Endothelial cell of umbilical vein (primary cell): ENCODE data around the gene RPP38. TPM values are rescaled to one million over a fixed set of nuclear protein-coding genes. Genes with fewer than 3 reads are reported as not detected.

ENCODE experiments used
- BruUV-seq: library from RNA; stranded (reverse); fragments of 400-500 nt; replicated peaks from 2 replicates; lab custom pipeline; 2021; lab: Mats Ljungman, UMichigan
- CTCF ChIA-PET: fragments of 300-600, 350-600 bp; sonication (Branson Sonifier 250); formaldehyde crosslinking; loops from one replicate; lab custom pipeline; 2021; ENCODE audit warnings: antibody characterized with exemption, inconsistent platforms; lab: Charles Lee
- POLR2A ChIA-PET: fragments of 300-600, 350-600 bp; sonication (Branson Sonifier 250); formaldehyde crosslinking; loops from one replicate; lab custom pipeline; 2021; ENCODE audit warnings: antibody characterized with exemption, inconsistent platforms; lab: Charles Lee
- DNase-seq: peaks from one replicate; pipeline ENCODE4 v3.0.0-alpha.2; 2011; ENCODE audit warnings: low read depth, low spot score
- FAIRE-seq: peaks from 2 replicates; lab custom pipeline; 2011; peaks lifted over from hg19 to GRCh38; lab: Jason Lieb, UNC
- H2AFZ ChIP-seq: 2 replicates; pipeline ENCODE4 v1.6.0; 2012; ENCODE audit warnings: low read depth, low read length, control low read depth, inconsistent platforms
- H3K27ac ChIP-seq: 2 replicates; pipeline ENCODE4 v1.5.1; 2011; ENCODE audit warnings: low read depth, mild to moderate bottlenecking, control low read depth, low read length, moderate library complexity; ENCODE audit not compliant: insufficient read depth
- H3K27me3 ChIP-seq, 2 experiments: 2 replicates each; pipeline versions ENCODE4 v1.6.0 to v1.6.1; 2011; ENCODE audit warnings: low read length in 2 of 2, mixed read lengths in 1 of 2; ENCODE audit not compliant: control insufficient read depth in 2 of 2, insufficient read depth in 2 of 2
- H3K36me3 ChIP-seq, 2 experiments: 2 replicates in 1 of 2; 3 replicates in 1 of 2; pipeline ENCODE4 v1.5.1; 2011; ENCODE audit warnings: low read length in 2 of 2, mild to moderate bottlenecking in 1 of 2, moderate library complexity in 1 of 2; ENCODE audit not compliant: control insufficient read depth in 2 of 2, insufficient read depth in 2 of 2; ENCODE audit errors: extremely low read depth in 1 of 2
- H3K4me1 ChIP-seq: 3 replicates; pipeline ENCODE4 v1.5.1; 2011; ENCODE audit warnings: mild to moderate bottlenecking, low read length; ENCODE audit not compliant: control insufficient read depth, insufficient read depth; ENCODE audit errors: extremely low read depth
- H3K4me2 ChIP-seq: 2 replicates; pipeline ENCODE4 v1.6.1; 2011; ENCODE audit warnings: low read length, control low read depth, mixed read lengths; ENCODE audit not compliant: insufficient read depth
- H3K4me3 ChIP-seq, 3 experiments: fragments of 200-600 bp in 1 of 3; sonication (generic), shearing (Covaris generic) in 1 of 3; replicated peaks in 1 of 3; 2 replicates each; pipeline ENCODE4 v1.5.1; 2011 to 2016; ENCODE audit warnings: control low read depth in 3 of 3, low read length in 3 of 3, mild to moderate bottlenecking in 2 of 3, inconsistent platforms in 1 of 3, low read depth in 1 of 3, moderate library complexity in 1 of 3; ENCODE audit not compliant: insufficient read depth in 1 of 3
- H3K79me2 ChIP-seq: 2 replicates; pipeline ENCODE4 v1.6.0; 2012; ENCODE audit warnings: low read length, inconsistent platforms; ENCODE audit not compliant: control insufficient read depth, insufficient read depth
- H3K9ac ChIP-seq: replicated peaks from 2 replicates; pipeline ENCODE3; 2011; ENCODE audit warnings: low read length, control low read depth; ENCODE audit not compliant: insufficient read depth; ENCODE audit errors: extremely low read depth
- H3K9me1 ChIP-seq: replicated peaks from 3 replicates; pipeline ENCODE4 v1.6.0; 2011; ENCODE audit warnings: mild to moderate bottlenecking, low read length; ENCODE audit not compliant: control insufficient read depth, insufficient read depth; ENCODE audit errors: extremely low read depth
- H3K9me3 ChIP-seq: replicated peaks from 2 replicates; pipeline ENCODE4 v1.5.1; 2012; ENCODE audit warnings: low read length, inconsistent platforms; ENCODE audit not compliant: control insufficient read depth, insufficient read depth
- H4K20me1 ChIP-seq: replicated peaks from 2 replicates; pipeline ENCODE3; 2011; ENCODE audit warnings: mild to moderate bottlenecking, low read length; ENCODE audit not compliant: control insufficient read depth, insufficient read depth; ENCODE audit errors: extremely low read depth
- EZH2 ChIP-seq: IDR thresholded peaks from 2 replicates; pipeline ENCODE4 v1.6.1; 2012; ENCODE audit warnings: borderline replicate concordance, low read depth, mild to moderate bottlenecking, moderate library complexity, low read length, inconsistent platforms; ENCODE audit not compliant: severe bottlenecking
- FOS ChIP-seq: IDR thresholded peaks from 2 replicates; pipeline ENCODE4 v1.6.1; 2011; ENCODE audit warnings: mild to moderate bottlenecking, low read length, moderate library complexity, borderline replicate concordance; ENCODE audit not compliant: insufficient read depth
- GATA2 ChIP-seq: IDR thresholded peaks from 2 replicates; pipeline ENCODE4 v1.7.0; 2011; ENCODE audit warnings: low read depth, mild to moderate bottlenecking, moderate library complexity, mixed read lengths, low read length; ENCODE audit not compliant: insufficient read length, insufficient read depth
- JUN ChIP-seq: IDR thresholded peaks from 2 replicates; pipeline ENCODE4 v1.6.1; 2011; ENCODE audit warnings: borderline replicate concordance, low read depth; ENCODE audit not compliant: insufficient read length, insufficient read depth
- MYC ChIP-seq: IDR thresholded peaks from one replicate; pipeline ENCODE4 v1.6.1; 2011; ENCODE audit warnings: mild to moderate bottlenecking, low read depth, low read length
- POLR2A ChIP-seq: IDR thresholded peaks from 2 replicates; pipeline ENCODE4 v1.6.1; 2012; ENCODE audit warnings: low read depth, mild to moderate bottlenecking, control low read depth, low read length
- POLR2AphosphoS5 ChIP-seq: IDR thresholded peaks from 2 replicates; pipeline ENCODE4 v1.6.1; 2012; ENCODE audit warnings: low read depth, mild to moderate bottlenecking, control low read depth, low read length, moderate library complexity; ENCODE audit not compliant: insufficient read depth
- dilution Hi-C: fragments of 300-500 bp; cut with MboI; formaldehyde crosslinking; loops from one replicate; pipeline ENCODE4 v1.15.0; 2019; ENCODE audit warnings: low sequenced_read_pairs; ENCODE audit not compliant: extremely low pct_ligation_motif_present
- intact Hi-C: fragments of 100-400 bp; cut with micrococcal nuclease; formaldehyde crosslinking; loops from one replicate; pipeline ENCODE4 v1.10.0; 2022
- polyA plus RNA-seq, 4 experiments: library from polyadenylated mRNA; depleted of rRNA in 3 of 4; stranded (reverse) in 3 of 4; unstranded in 1 of 4; fragments of >200 nt; gene quantifications; 2 replicates each; pipeline versions ENCODE4 v1.2.1 to v1.2.3, GENCODE V29; 2011 to 2012; ENCODE audit warnings: missing spikeins in 1 of 4
- total RNA-seq: library from RNA; stranded (reverse); gene quantifications from 2 replicates; pipeline ENCODE4 v1.2.3, GENCODE V29; 2021
- TF ChIP-seq, protein P1 (sequence below), 2 donors: IDR thresholded peaks; 1 replicate in 1 of 2; 2 replicates in 1 of 2; pipeline ENCODE4 v1.5.1; 2011; ENCODE audit warnings: low read length in 2 of 2, mild to moderate bottlenecking in 2 of 2, moderate library complexity in 2 of 2, control low read depth in 1 of 2, inconsistent platforms in 1 of 2, low read depth in 1 of 2; ENCODE audit not compliant: insufficient read depth in 1 of 2; ENCODE audit errors: extremely low read depth in 1 of 2
- TF ChIP-seq, protein P2 (sequence below): IDR thresholded peaks from 2 replicates; pipeline ENCODE4 v1.6.1; 2011; ENCODE audit not compliant: insufficient read depth, insufficient read length

Gene RPP38
- total and polyA plus RNA-seq, 2 donors (not counting 3 experiments of a cell fraction or from before 2014, with no cell fraction given): 9.0 to 10.6 TPM

DNA sequence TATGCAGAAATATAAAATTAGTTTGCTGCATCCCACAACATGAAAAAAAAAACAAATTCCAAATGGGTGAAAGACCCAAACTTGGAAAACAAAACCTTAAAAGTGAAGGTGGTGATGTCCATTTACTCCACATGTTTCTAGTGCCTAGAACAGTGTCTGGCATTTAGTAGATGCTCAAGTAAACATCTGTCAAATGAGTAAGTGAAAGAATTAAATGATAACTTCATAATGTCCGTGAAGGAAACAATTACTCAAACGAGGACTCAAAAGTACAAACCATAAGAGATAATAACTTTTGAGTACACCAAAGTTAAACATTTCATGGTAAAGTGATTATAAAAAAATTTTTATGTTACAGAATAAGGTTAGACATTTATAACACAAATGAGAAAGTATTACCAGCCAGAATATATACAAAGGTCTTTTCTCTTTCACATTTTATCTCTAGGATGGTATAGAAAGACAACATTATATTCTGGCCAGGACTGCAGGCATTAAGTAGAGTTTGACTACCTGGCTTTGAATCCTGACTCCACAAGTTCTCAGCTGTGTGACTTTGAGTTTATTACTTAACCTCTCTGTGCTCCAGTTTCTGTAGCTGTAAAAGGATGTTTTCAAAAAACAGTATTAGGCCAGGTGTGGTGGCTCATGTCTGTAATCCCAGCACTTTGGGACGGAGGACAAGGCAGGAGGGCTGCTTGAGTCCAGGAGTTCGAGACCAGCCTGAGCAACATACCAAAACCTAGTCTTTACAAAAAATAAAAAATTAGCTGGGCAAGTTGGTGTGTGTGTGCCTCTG, 50.6 kb downstream of the RPP38 start:
- dilution Hi-C loops: no loop called here
- intact Hi-C loops: loop anchor here (5.0 kb wide), 1 partner anchor 225 kb away; the partner anchor contains the start of gene FAM171A1
- Histone ChIP-seq H3K9me3 (no peaks in the 10 kb centered on the region), H3K27me3 (no peaks in the 10 kb centered on the region), H3K79me2 (peaks cover 91% of the 10 kb centered on the region), H3K4me1 (peaks cover 24% of the 10 kb centered on the region), H3K4me2 (no peak overlapping the region), H3K36me3 (no peaks in the 10 kb centered on the region), H3K9ac (no peak overlapping the region), H3K27ac (no peak overlapping the region), H3K4me3 (no peak overlapping the region), H4K20me1 (peaks cover 8% of the 10 kb centered on the region), H3K9me1 (no peaks in the 10 kb centered on the region), H2AFZ (no peak overlapping the region)
- DNase-seq (no peak), FAIRE-seq (no peak)
- TF ChIP-seq MYC (no peak), EZH2 (no peak), FOS (no peak), JUN (no peak), POLR2A (no peak), GATA2 (no peak), POLR2AphosphoS5 (no peak)
- TF ChIP-seq, protein P1, sequence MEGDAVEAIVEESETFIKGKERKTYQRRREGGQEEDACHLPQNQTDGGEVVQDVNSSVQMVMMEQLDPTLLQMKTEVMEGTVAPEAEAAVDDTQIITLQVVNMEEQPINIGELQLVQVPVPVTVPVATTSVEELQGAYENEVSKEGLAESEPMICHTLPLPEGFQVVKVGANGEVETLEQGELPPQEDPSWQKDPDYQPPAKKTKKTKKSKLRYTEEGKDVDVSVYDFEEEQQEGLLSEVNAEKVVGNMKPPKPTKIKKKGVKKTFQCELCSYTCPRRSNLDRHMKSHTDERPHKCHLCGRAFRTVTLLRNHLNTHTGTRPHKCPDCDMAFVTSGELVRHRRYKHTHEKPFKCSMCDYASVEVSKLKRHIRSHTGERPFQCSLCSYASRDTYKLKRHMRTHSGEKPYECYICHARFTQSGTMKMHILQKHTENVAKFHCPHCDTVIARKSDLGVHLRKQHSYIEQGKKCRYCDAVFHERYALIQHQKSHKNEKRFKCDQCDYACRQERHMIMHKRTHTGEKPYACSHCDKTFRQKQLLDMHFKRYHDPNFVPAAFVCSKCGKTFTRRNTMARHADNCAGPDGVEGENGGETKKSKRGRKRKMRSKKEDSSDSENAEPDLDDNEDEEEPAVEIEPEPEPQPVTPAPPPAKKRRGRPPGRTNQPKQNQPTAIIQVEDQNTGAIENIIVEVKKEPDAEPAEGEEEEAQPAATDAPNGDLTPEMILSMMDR (IDR thresholded peaks at IDR 0.05; ENCODE audit: extremely low read depth in 1 of 2, insufficient read depth in 1 of 2, low read depth in 1 of 2, low read length in 2 of 2): no peak
- TF ChIP-seq, protein P2, sequence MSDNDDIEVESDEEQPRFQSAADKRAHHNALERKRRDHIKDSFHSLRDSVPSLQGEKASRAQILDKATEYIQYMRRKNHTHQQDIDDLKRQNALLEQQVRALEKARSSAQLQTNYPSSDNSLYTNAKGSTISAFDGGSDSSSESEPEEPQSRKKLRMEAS: no peak
- no TSS peak for BruUV-seq
- ChIA-PET CTCF (interaction anchor here (1.0 to 3.8 kb wide), 4 partner anchors 19 to 231 kb away, joined by 3 to 23 read pairs (median 4); partner anchors contain the start of genes FAM171A1 and NMT2), POLR2A (no interaction called here)
